Calu3 (cell line): Measurements from ENCODE around the gene RAD51AP2. TPM values are rescaled to one million over a fixed set of nuclear protein-coding genes. Genes with fewer than 3 reads are reported as not detected.

Source experiments
- BruUV-seq: library from RNA; stranded (reverse); fragments of 400-500 nt; replicated peaks from 2 replicates; lab custom pipeline; 2021; lab: Mats Ljungman, UMichigan
- CTCF ChIA-PET: fragments of 300-600 bp; sonication (Branson Sonifier 250); formaldehyde crosslinking; loops from one replicate; lab custom pipeline; 2022; ENCODE audit warnings: antibody characterized with exemption; lab: Charles Lee
- DNase-seq: peaks from one replicate; pipeline ENCODE4 v3.0.0; 2022
- H3K27ac Mint-ChIP-seq: one replicate; pipeline ENCODE4 v1.8.0; 2022; ENCODE audit warnings: mixed read lengths; ENCODE audit not compliant: unreplicated experiment
- H3K27me3 Mint-ChIP-seq: one replicate; pipeline ENCODE4 v1.8.0; 2022; ENCODE audit warnings: mixed read lengths; ENCODE audit not compliant: unreplicated experiment
- H3K36me3 Mint-ChIP-seq: one replicate; pipeline ENCODE4 v1.8.0; 2022; ENCODE audit warnings: mild to moderate bottlenecking, moderate library complexity, mixed read lengths; ENCODE audit not compliant: insufficient read depth, unreplicated experiment
- H3K4me1 Mint-ChIP-seq: one replicate; pipeline ENCODE4 v1.8.0; 2022; ENCODE audit warnings: mild to moderate bottlenecking, low read depth, mixed read lengths; ENCODE audit not compliant: unreplicated experiment
- H3K4me3 Mint-ChIP-seq: one replicate; pipeline ENCODE4 v1.8.0; 2022; ENCODE audit warnings: mild to moderate bottlenecking, low read depth, moderate library complexity, mixed read lengths; ENCODE audit not compliant: unreplicated experiment
- H3K9me3 Mint-ChIP-seq: one replicate; pipeline ENCODE4 v1.8.0; 2022; ENCODE audit warnings: low read depth, mixed read lengths; ENCODE audit not compliant: unreplicated experiment
- CTCF ChIP-seq: fragments of 200-600 bp; IDR thresholded peaks from one replicate; pipeline ENCODE4 v1.8.0; 2022; ENCODE audit warnings: antibody characterized with exemption; ENCODE audit not compliant: unreplicated experiment
- intact Hi-C: fragments of 100-400 bp; cut with micrococcal nuclease; formaldehyde crosslinking; loops from one replicate; pipeline ENCODE4 v1.10.0; 2022; ENCODE audit not compliant: unreplicated experiment
- total RNA-seq: library from RNA; stranded (reverse); gene quantifications from 2 replicates; pipeline ENCODE4 v1.2.3, GENCODE V29; 2022

Gene RAD51AP2
- total RNA-seq, 1 experiment from 2014 or later, result not detected

- no TSS peak for BruUV-seq
- H3K4me3 Mint-ChIP-seq, result no peak overlapping the region
- H3K9me3 Mint-ChIP-seq, result no peaks in the 10 kb centered on the region
- no peak for DNase-seq
- TF ChIP-seq CTCF, result no peak
- CTCF ChIA-PET, result no interaction called here
- peaks cover 84% of the 10 kb centered on the region for H3K27me3 Mint-ChIP-seq
- peaks cover 21% of the 10 kb centered on the region for H3K4me1 Mint-ChIP-seq
- peaks cover 14% of the 10 kb centered on the region for H3K36me3 Mint-ChIP-seq
- intact Hi-C loops, result no loop called here
- no peak overlapping the region for H3K27ac Mint-ChIP-seq
Observed at GRCh38 chr2:17536416-17536815, 18.2 kb upstream of the RAD51AP2 start.

GRCh38 chr2:17533546-17533945 lies 15.3 kb upstream of the RAD51AP2 start:
- no peaks in the 10 kb centered on the region for H3K36me3 Mint-ChIP-seq
- BruUV-seq, result no TSS peak
- no peaks in the 10 kb centered on the region for H3K4me1 Mint-ChIP-seq
- peaks cover 55% of the 10 kb centered on the region for H3K27me3 Mint-ChIP-seq
- intact Hi-C loops, result no loop called here
- H3K27ac Mint-ChIP-seq, result no peak overlapping the region
- H3K4me3 Mint-ChIP-seq, result no peak overlapping the region
- CTCF ChIA-PET, result no interaction called here
- no peak for TF ChIP-seq CTCF
- no peak for DNase-seq
- H3K9me3 Mint-ChIP-seq, result no peaks in the 10 kb centered on the region

- TF ChIP-seq CTCF, result no peak
- Mint-ChIP-seq H3K36me3 (no peaks in the 10 kb centered on the region), H3K9me3 (no peaks in the 10 kb centered on the region), H3K27ac (no peak overlapping the region), H3K4me1 (no peaks in the 10 kb centered on the region), H3K27me3 (peaks cover 41% of the 10 kb centered on the region), H3K4me3 (no peak overlapping the region)
- CTCF ChIA-PET, result interaction anchor here (0.6 kb wide), 1 partner anchor 104 kb away, joined by 3 read pairs; no protein-coding TSS in a partner anchor
- DNase-seq, result no peak
- BruUV-seq, result no TSS peak
- intact Hi-C loops, result no loop called here
Observed at GRCh38 chr2:17529771-17530170, 11.5 kb upstream of the RAD51AP2 start.

GRCh38 chr2:17522303-17522702 lies 4.1 kb upstream of the RAD51AP2 start:
- CTCF ChIA-PET, result no interaction called here
- Mint-ChIP-seq H3K27me3 (peaks cover 20% of the 10 kb centered on the region), H3K4me3 (no peak overlapping the region), H3K36me3 (peaks cover 12% of the 10 kb centered on the region), H3K27ac (no peak overlapping the region), H3K4me1 (no peaks in the 10 kb centered on the region), H3K9me3 (no peaks in the 10 kb centered on the region)
- BruUV-seq, result no TSS peak
- intact Hi-C loops, result no loop called here
- TF ChIP-seq CTCF, result no peak
- no peak for DNase-seq
